ENCODE results near the gene PLEKHG3. TPM values are rescaled to one million over a fixed set of nuclear protein-coding genes. Genes with fewer than 3 reads are reported as not detected.

Gene PLEKHG3
- total and polyA plus RNA-seq, 2 experiments from 2014 or later: 23.0 to 83.1 TPM

DNA sequence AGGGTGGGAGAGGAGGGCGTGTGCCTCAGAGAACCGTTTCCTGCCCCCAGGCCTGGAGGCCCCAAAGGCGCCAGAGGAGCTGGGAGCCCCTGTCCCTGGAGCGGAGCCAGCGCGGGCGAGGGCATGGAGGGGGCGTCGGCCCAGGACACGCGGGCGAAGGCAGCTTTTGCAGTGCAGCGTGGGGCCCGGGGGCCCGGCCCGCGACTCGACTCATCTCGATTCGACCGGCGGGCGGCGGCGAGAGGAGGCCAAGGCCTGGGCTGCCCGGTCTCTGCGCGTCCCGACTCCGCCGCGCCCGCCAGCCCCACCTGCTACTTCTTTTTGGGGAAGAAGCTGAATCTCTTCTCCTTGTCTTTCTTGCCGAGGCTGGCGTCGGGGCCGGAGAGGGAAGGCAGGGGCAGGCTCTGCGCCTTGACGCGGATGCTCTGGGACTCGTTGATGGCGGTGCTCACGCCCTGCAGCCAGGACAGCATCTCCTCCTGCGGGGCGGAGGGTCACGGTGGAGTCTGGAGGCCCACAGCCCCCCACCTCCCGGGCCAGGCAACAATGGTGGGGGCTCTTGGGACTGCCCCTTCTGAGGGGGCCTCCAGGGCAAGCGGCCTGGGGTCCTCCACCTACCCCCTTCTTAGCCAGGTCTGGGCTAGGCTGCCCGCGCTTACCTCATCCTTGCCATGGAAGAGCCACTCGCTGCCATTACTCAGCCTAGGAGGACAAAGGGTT is 44.9 kb downstream of the PLEKHG3 start:
- Mint-ChIP-seq H3K4me3 (no peak overlapping the region), H3K9me3 (no peaks in the 10 kb centered on the region; the same call in 2 of the 3 replicates), H3K36me3 (ENCODE audit: low read depth) (peaks cover 51% of the 10 kb centered on the region), H3K27ac (no peak overlapping the region), H3K27me3 (ENCODE audit: insufficient read depth, low read depth, poor library complexity) (peaks cover 28% of the 10 kb centered on the region), H3K4me1 (peaks cover 10% of the 10 kb centered on the region; the same call in 2 of the 3 replicates)
- TF ChIP-seq ZNF114 (CRISPR knock-in tag; IDR thresholded peaks at IDR 0.05): no peak
- TF ChIP-seq CTCF (conservative IDR thresholded peaks at IDR 0.05; ENCODE audit: low read depth in 2 of 2): 0 out of 4 replicates have a peak, but pooled peaks of 1 of the 2 experiments have one; percentile 1
- ATAC-seq (peak; percentile 14), DNase-seq (ENCODE audit: low spot score) (no peak)
- H3K79me2 ChIP-seq (replicated peaks; ENCODE audit: insufficient read depth): no peaks in the 10 kb centered on the region
- peaks cover 3% of the 10 kb centered on the region; the same call in 1 of the 2 replicates for H3K4me1 ChIP-seq (ENCODE audit: insufficient read depth)
- H3K27ac ChIP-seq (ENCODE audit: low read depth): no peak overlapping the region
- 0 out of 2 replicates have a peak, but pooled peaks cover 3% of the 10 kb centered on the region for H4K20me1 ChIP-seq (replicated peaks; ENCODE audit: insufficient read depth)
- H2AFZ ChIP-seq: no peak overlapping the region
- H3K27me3 ChIP-seq (ENCODE audit: insufficient read depth): no peaks in the 10 kb centered on the region
- H3K36me3 ChIP-seq (ENCODE audit: insufficient read depth): peaks cover 5% of the 10 kb centered on the region
- no peak overlapping the region for H3K4me2 ChIP-seq
- H3K4me3 ChIP-seq: no peak overlapping the region
- H3K9me2 ChIP-seq (ENCODE audit: insufficient read depth): no peaks in the 10 kb centered on the region
- H3F3A ChIP-seq (replicated peaks; ENCODE audit: low read depth): no peaks in the 10 kb centered on the region

DNA sequence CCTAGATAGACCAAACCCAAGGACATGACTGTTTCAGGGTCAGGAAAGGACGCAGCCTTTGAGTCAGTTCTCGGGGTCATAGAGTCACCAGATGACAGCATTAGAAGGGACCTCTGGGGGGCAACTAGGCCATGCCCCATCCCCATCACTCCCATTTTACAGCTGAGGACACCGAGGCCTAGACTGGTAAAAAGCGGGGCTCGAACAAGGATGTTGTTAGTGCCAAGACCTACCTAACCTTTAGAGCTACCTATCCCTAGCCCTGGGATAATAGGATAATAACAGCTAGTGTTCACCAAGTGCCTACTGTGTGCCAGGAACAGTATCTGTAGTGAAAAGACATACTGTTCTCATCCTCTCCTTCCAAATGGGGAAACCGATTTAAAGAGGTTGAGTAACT is 48.7 kb downstream of the PLEKHG3 start:
- Mint-ChIP-seq H3K9me3 (peaks cover 7% of the 10 kb centered on the region; the same call in 2 of the 3 replicates), H3K27me3 (ENCODE audit: insufficient read depth, low read depth, poor library complexity) (peaks cover 30% of the 10 kb centered on the region), H3K36me3 (ENCODE audit: low read depth) (peaks cover 16% of the 10 kb centered on the region), H3K4me1 (peaks cover 7% of the 10 kb centered on the region), H3K4me3 (no peak overlapping the region), H3K27ac (no peak overlapping the region)
- Histone ChIP-seq H3K4me3 (no peak overlapping the region), H3K9me2 (ENCODE audit: insufficient read depth) (no peaks in the 10 kb centered on the region), H2AFZ (no peak overlapping the region), H4K20me1 (replicated peaks; ENCODE audit: insufficient read depth) (0 out of 2 replicates have a peak, but pooled peaks cover under 1% of the 10 kb centered on the region), H3K36me3 (ENCODE audit: insufficient read depth) (peaks cover 5% of the 10 kb centered on the region; the same call in 1 of the 2 replicates), H3K27me3 (ENCODE audit: insufficient read depth) (no peaks in the 10 kb centered on the region), H3K79me2 (replicated peaks; ENCODE audit: insufficient read depth) (no peaks in the 10 kb centered on the region), H3K4me1 (ENCODE audit: insufficient read depth) (peaks cover 9% of the 10 kb centered on the region), H3K27ac (ENCODE audit: low read depth) (no peak overlapping the region), H3K4me2 (no peak overlapping the region), H3F3A (replicated peaks; ENCODE audit: low read depth) (no peaks in the 10 kb centered on the region)
- DNase-seq (ENCODE audit: low spot score) (no peak), ATAC-seq (no peak)
- peak; percentile 40 for TF ChIP-seq POLR2AphosphoS5 (IDR thresholded peaks at IDR 0.05; ENCODE audit: low read depth)
- no peak for TF ChIP-seq EZH2phosphoT487 (IDR thresholded peaks at IDR 0.05; ENCODE audit: unreplicated experiment)

DNA sequence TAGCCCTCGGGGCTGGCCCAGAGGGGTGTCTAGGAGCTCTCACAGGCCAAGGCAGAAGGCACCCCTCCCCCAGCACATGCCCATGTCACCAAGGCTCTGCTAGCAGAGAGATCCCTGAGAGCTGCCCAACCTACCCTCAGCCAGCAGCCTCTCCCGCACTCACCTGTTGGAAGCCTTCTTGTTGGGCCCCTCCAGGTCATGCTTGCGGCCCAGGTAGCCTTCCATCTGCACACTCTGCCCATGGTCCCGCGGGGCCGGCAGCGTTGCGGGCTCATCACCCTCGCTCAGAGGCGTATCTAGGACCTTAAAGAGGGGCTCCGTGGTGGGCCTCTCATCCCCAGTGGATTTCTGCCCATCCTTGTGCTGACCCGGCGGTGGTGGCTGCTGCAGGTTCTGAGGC is 49.1 kb downstream of the PLEKHG3 start:
- TF ChIP-seq, protein P1, sequence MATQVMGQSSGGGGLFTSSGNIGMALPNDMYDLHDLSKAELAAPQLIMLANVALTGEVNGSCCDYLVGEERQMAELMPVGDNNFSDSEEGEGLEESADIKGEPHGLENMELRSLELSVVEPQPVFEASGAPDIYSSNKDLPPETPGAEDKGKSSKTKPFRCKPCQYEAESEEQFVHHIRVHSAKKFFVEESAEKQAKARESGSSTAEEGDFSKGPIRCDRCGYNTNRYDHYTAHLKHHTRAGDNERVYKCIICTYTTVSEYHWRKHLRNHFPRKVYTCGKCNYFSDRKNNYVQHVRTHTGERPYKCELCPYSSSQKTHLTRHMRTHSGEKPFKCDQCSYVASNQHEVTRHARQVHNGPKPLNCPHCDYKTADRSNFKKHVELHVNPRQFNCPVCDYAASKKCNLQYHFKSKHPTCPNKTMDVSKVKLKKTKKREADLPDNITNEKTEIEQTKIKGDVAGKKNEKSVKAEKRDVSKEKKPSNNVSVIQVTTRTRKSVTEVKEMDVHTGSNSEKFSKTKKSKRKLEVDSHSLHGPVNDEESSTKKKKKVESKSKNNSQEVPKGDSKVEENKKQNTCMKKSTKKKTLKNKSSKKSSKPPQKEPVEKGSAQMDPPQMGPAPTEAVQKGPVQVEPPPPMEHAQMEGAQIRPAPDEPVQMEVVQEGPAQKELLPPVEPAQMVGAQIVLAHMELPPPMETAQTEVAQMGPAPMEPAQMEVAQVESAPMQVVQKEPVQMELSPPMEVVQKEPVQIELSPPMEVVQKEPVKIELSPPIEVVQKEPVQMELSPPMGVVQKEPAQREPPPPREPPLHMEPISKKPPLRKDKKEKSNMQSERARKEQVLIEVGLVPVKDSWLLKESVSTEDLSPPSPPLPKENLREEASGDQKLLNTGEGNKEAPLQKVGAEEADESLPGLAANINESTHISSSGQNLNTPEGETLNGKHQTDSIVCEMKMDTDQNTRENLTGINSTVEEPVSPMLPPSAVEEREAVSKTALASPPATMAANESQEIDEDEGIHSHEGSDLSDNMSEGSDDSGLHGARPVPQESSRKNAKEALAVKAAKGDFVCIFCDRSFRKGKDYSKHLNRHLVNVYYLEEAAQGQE (IDR thresholded peaks at IDR 0.05; ENCODE audit: unreplicated experiment): no peak
- TF ChIP-seq ZNF114 (CRISPR knock-in tag; IDR thresholded peaks at IDR 0.05) (no peak), ZNF331 (CRISPR knock-in tag; IDR thresholded peaks at IDR 0.05; ENCODE audit: low read depth) (no peak), EZH2 (IDR thresholded peaks at IDR 0.05; ENCODE audit: low read depth, unreplicated experiment) (no peak), JUNB (IDR thresholded peaks at IDR 0.05; ENCODE audit: unreplicated experiment) (no peak), CREB1 (CRISPR knock-in tag; IDR thresholded peaks at IDR 0.05; ENCODE audit: low read depth) (no peak), NANOG (IDR thresholded peaks at IDR 0.05; ENCODE audit: borderline replicate concordance) (no peak), ETS1 (IDR thresholded peaks at IDR 0.05) (no peak), EZH2phosphoT487 (IDR thresholded peaks at IDR 0.05; ENCODE audit: unreplicated experiment) (no peak), POLR2AphosphoS5 (IDR thresholded peaks at IDR 0.05; ENCODE audit: low read depth) (no peak)
- Mint-ChIP-seq H3K9me3 (peaks cover 7% of the 10 kb centered on the region; the same call in 2 of the 3 replicates), H3K27ac (no peak overlapping the region), H3K27me3 (ENCODE audit: insufficient read depth, low read depth, poor library complexity) (peaks cover 32% of the 10 kb centered on the region), H3K4me3 (no peak overlapping the region), H3K36me3 (ENCODE audit: low read depth) (peaks cover 13% of the 10 kb centered on the region; the same call in 2 of the 3 replicates), H3K4me1 (peaks cover 11% of the 10 kb centered on the region)
- Histone ChIP-seq H4K20me1 (replicated peaks; ENCODE audit: insufficient read depth) (no peaks in the 10 kb centered on the region), H2AFZ (no peak overlapping the region), H3K4me3 (no peak overlapping the region), H3K36me3 (ENCODE audit: insufficient read depth) (peaks cover 5% of the 10 kb centered on the region; the same call in 1 of the 2 replicates), H3K4me2 (no peak overlapping the region), H3K9me2 (ENCODE audit: insufficient read depth) (no peaks in the 10 kb centered on the region), H3K27ac (ENCODE audit: low read depth) (no peak overlapping the region), H3F3A (replicated peaks; ENCODE audit: low read depth) (no peaks in the 10 kb centered on the region), H3K79me2 (replicated peaks; ENCODE audit: insufficient read depth) (no peaks in the 10 kb centered on the region), H3K4me1 (ENCODE audit: insufficient read depth) (peaks cover 14% of the 10 kb centered on the region), H3K27me3 (ENCODE audit: insufficient read depth) (no peaks in the 10 kb centered on the region)
- ATAC-seq: peak; percentile 8; the same call in 1 of the 3 replicates
- DNase-seq (ENCODE audit: low spot score): no peak
